NT2/D1 (cell line): ENCODE results near the gene HABP2.

Experiments
- YY1 ChIP-seq: IDR thresholded peaks from 2 replicates; pipeline ENCODE4 v1.6.1; 2011; ENCODE audit not compliant: insufficient read length, insufficient read depth
- ZNF274 ChIP-seq: IDR thresholded peaks from 2 replicates; pipeline ENCODE4 v1.6.1; 2011; ENCODE audit warnings: mild to moderate bottlenecking, low read depth, low read length

- TF ChIP-seq ZNF274 (no peak), YY1 (no peak)
Observed at GRCh38 chr10:113540845-113541548, 11.9 kb upstream of the HABP2 start.
